Esophagus squamous epithelium (tissue), 4 donors: ENCODE measurements around the gene HRK.

Experiments used
- CTCF ChIP-seq, 6 experiments: fragments of 450-650 bp in 4 of 6; fragments of 200-600 bp in 2 of 6; sonication (generic) in 2 of 6; IDR thresholded peaks; one replicate each; pipeline ENCODE4 v1.5.1; 2016 to 2019; ENCODE audit warnings: antibody characterized with exemption in 6 of 6, mild to moderate bottlenecking in 4 of 6, moderate library complexity in 4 of 6
- POLR2A ChIP-seq, 4 donors: fragments of 450-650 bp; IDR thresholded peaks; one replicate each; pipeline ENCODE4 v1.6.1; 2017; ENCODE audit warnings: antibody characterized with exemption in 4 of 4, mild to moderate bottlenecking in 4 of 4, moderate library complexity in 3 of 4

GRCh38 chr12:116910645-116911451 is 29.6 kb upstream of the HRK start, which contains the start of gene FBXW8:
- peak in 1 of 4 donors; percentile 27 for TF ChIP-seq POLR2A (IDR thresholded peaks at IDR 0.05)
- TF ChIP-seq CTCF (IDR thresholded peaks at IDR 0.05), result no peak
